ENCODE results near the gene TEX12.

- TF ChIP-seq CTCF (IDR thresholded peaks at IDR 0.05) (no peak), POLR2A (IDR thresholded peaks at IDR 0.05) (no peak)
Observed at GRCh38 chr11:112161012-112161411, 6.2 kb upstream of the TEX12 start.

All from uterus (tissue), 2 donors.